Measurements from ENCODE around the gene ARHGAP10. TPM values are rescaled to one million over a fixed set of nuclear protein-coding genes. Genes with fewer than 3 reads are reported as not detected.

ARHGAP10 gene
- total RNA-seq, 1 donor from 2014 or later = 20.2 TPM

DNA sequence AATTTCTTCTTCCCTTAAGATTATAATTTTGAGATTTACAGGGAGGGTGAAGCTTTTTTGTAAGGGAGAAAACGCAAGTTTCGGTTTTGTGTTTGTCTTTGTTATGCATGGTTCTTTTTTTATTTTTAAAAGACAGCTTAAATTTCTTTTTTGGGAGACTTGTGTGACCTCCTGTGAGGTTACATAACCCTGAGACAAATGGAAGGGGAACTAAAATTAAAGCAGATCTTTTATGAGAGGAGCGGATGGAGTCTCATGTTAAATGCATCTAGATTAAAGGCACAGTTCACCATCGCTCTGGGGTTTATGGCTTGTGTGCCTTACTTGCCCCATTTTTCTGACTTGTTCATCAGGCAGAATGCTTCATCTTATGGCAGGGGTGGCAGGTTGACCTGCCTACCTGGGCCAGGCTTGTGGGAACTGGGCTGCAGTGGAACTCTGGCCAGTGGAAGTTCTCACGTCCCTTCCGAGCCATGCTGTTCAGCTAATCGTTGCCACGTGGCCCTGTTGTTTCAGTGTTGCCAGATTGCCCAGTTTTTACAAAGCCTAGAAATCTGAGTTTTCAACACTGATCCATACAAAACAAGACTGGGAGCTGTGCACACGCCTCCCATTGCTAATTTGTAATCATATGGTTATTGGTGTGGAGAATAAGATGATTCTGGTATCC, 291.8 kb downstream of the ARHGAP10 start:
- no peak overlapping the region for H3K9ac ChIP-seq
- H3K4me2 ChIP-seq = no peak overlapping the region

DNA sequence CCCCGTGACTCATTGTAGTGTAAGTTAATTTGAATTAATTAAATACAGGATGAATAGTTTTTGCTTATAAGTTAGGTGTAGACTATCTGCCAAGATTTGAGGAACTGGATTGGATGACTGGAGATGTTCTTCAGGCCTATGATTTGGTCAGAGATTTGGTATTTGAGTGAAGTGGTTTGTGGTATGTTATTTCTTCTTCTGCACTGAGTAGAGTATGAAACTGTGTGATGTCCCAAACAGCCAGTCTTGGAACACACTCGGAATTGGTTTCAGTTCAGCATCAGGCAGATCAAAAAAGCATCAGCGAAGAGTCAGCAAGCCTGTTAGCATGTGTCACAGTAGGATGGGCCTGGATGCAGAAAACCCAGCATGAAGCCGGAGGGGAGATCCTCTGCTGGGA, 294.1 kb downstream of the ARHGAP10 start:
- Histone ChIP-seq H2AFZ (replicated peaks) (no peak overlapping the region), H3K27ac (no peak overlapping the region), H3K4me2 (no peak overlapping the region), H3K4me3 (no peak overlapping the region), H3K27me3 (no peaks in the 10 kb centered on the region), H4K20me1 (ENCODE audit: low read depth) (no peaks in the 10 kb centered on the region), H3K36me3 (peaks cover 4% of the 10 kb centered on the region), H3K79me2 (ENCODE audit: low read depth) (no peaks in the 10 kb centered on the region), H3K9me3 (ENCODE audit: low read depth) (no peaks in the 10 kb centered on the region), H3F3A (ENCODE audit: low read depth) (no peaks in the 10 kb centered on the region), H3K9ac (no peak overlapping the region), H3K4me1 (no peaks in the 10 kb centered on the region)
- peaks cover 25% of the 10 kb centered on the region for H3K4me1 Mint-ChIP-seq
- H3K9me3 Mint-ChIP-seq = peaks cover 5% of the 10 kb centered on the region
- no peaks in the 10 kb centered on the region for H3K27me3 Mint-ChIP-seq (ENCODE audit: insufficient read depth, low read depth)
- no peak overlapping the region for H3K4me3 Mint-ChIP-seq
- H3K36me3 Mint-ChIP-seq = peaks cover 3% of the 10 kb centered on the region
- no peak for DNase-seq (ENCODE audit: low spot score)
- TF ChIP-seq EZH2 (IDR thresholded peaks at IDR 0.05) = no peak
- TF ChIP-seq EZH2phosphoT487 (IDR thresholded peaks at IDR 0.05) = no peak
- TF ChIP-seq, protein P1, sequence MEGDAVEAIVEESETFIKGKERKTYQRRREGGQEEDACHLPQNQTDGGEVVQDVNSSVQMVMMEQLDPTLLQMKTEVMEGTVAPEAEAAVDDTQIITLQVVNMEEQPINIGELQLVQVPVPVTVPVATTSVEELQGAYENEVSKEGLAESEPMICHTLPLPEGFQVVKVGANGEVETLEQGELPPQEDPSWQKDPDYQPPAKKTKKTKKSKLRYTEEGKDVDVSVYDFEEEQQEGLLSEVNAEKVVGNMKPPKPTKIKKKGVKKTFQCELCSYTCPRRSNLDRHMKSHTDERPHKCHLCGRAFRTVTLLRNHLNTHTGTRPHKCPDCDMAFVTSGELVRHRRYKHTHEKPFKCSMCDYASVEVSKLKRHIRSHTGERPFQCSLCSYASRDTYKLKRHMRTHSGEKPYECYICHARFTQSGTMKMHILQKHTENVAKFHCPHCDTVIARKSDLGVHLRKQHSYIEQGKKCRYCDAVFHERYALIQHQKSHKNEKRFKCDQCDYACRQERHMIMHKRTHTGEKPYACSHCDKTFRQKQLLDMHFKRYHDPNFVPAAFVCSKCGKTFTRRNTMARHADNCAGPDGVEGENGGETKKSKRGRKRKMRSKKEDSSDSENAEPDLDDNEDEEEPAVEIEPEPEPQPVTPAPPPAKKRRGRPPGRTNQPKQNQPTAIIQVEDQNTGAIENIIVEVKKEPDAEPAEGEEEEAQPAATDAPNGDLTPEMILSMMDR (IDR thresholded peaks at IDR 0.05) = no peak
- no peak overlapping the region for H3K27ac Mint-ChIP-seq

More for the DNA sequence above, 291.8 kb downstream of the ARHGAP10 start:
- no peaks in the 10 kb centered on the region for H3K27me3 ChIP-seq
- Mint-ChIP-seq H3K9me3 (peaks cover 5% of the 10 kb centered on the region), H3K4me1 (peaks cover 11% of the 10 kb centered on the region), H3K36me3 (peaks cover 3% of the 10 kb centered on the region), H3K27ac (no peak overlapping the region), H3K4me3 (no peak overlapping the region), H3K27me3 (ENCODE audit: insufficient read depth, low read depth) (no peaks in the 10 kb centered on the region)
- H3F3A ChIP-seq (ENCODE audit: low read depth) = no peaks in the 10 kb centered on the region
- H3K4me1 ChIP-seq = no peaks in the 10 kb centered on the region
- no peak for DNase-seq (ENCODE audit: low spot score)
- H3K79me2 ChIP-seq (ENCODE audit: low read depth) = no peaks in the 10 kb centered on the region
- H2AFZ ChIP-seq (replicated peaks) = no peak overlapping the region
- H3K27ac ChIP-seq = no peak overlapping the region
- no peak overlapping the region for H3K4me3 ChIP-seq
- no peaks in the 10 kb centered on the region for H4K20me1 ChIP-seq (ENCODE audit: low read depth)
- no peaks in the 10 kb centered on the region for H3K9me3 ChIP-seq (ENCODE audit: low read depth)
- TF ChIP-seq, protein P1 (IDR thresholded peaks at IDR 0.05) = no peak
- no peak for TF ChIP-seq EZH2 (IDR thresholded peaks at IDR 0.05)
- TF ChIP-seq EZH2phosphoT487 (IDR thresholded peaks at IDR 0.05) = no peak
- peaks cover 4% of the 10 kb centered on the region for H3K36me3 ChIP-seq

GRCh38 chr4:148027201-148027600, 295.3 kb downstream of the ARHGAP10 start:
- H3K4me1 Mint-ChIP-seq = peaks cover 25% of the 10 kb centered on the region
- TF ChIP-seq EZH2 (IDR thresholded peaks at IDR 0.05) = no peak
- no peak for TF ChIP-seq EZH2phosphoT487 (IDR thresholded peaks at IDR 0.05)
- TF ChIP-seq, protein P1 (IDR thresholded peaks at IDR 0.05) = no peak
- Histone ChIP-seq H3K4me3 (no peak overlapping the region), H3K79me2 (ENCODE audit: low read depth) (no peaks in the 10 kb centered on the region), H3K36me3 (peaks cover 4% of the 10 kb centered on the region), H3K9me3 (ENCODE audit: low read depth) (no peaks in the 10 kb centered on the region), H3K27ac (no peak overlapping the region), H2AFZ (replicated peaks) (no peak overlapping the region), H3K9ac (no peak overlapping the region), H3F3A (ENCODE audit: low read depth) (no peaks in the 10 kb centered on the region), H4K20me1 (ENCODE audit: low read depth) (no peaks in the 10 kb centered on the region), H3K27me3 (no peaks in the 10 kb centered on the region), H3K4me1 (no peaks in the 10 kb centered on the region), H3K4me2 (no peak overlapping the region)
- H3K9me3 Mint-ChIP-seq = peaks cover 5% of the 10 kb centered on the region
- H3K36me3 Mint-ChIP-seq = peaks cover 3% of the 10 kb centered on the region
- DNase-seq (ENCODE audit: low spot score) = no peak
- no peak overlapping the region for H3K27ac Mint-ChIP-seq
- H3K4me3 Mint-ChIP-seq = no peak overlapping the region
- H3K27me3 Mint-ChIP-seq (ENCODE audit: insufficient read depth, low read depth) = no peaks in the 10 kb centered on the region

Measured in neural progenitor cell (in vitro differentiated cells).